DMS 273 (cell line): ENCODE data around the gene DDX11.
"Not testable (repeated sequence)": the region's sequence is repeated elsewhere in the genome, so short reads cannot be mapped to it uniquely, and the experiment has no call there.

Experiments
- DNase-seq: peaks from one replicate; lab custom pipeline; 2025; ENCODE audit not compliant: unreplicated experiment; lab: John Stamatoyannopoulos, UW

Gene DDX11

GRCh38 chr12:31073527-31074332 lies at the start of gene DDX11:
Gene DDX11, plus strand, starts transcription at chr12:31073860. Its CDS starts 4,534 bp downstream, at chr12:31078394.
- peak; percentile 95 for DNase-seq

- no peak for DNase-seq
Measured at GRCh38 chr12:31026202-31026601, 47.5 kb upstream of the DDX11 start.

GRCh38 chr12:31027006-31027405 lies 46.7 kb upstream of the DDX11 start:
- DNase-seq, result not testable (repeated sequence)

- no peak for DNase-seq
Measured at GRCh38 chr12:31029468-31029867, 44.2 kb upstream of the DDX11 start.

- DNase-seq, result no peak
Measured at GRCh38 chr12:31029916-31030562, 43.6 kb upstream of the DDX11 start.

GRCh38 chr12:31031951-31032335 lies 41.7 kb upstream of the DDX11 start:
- no peak for DNase-seq

GRCh38 chr12:31033146-31033545 lies 40.5 kb upstream of the DDX11 start:
- no peak for DNase-seq

- no peak for DNase-seq
Measured at GRCh38 chr12:31033681-31034080, 40.0 kb upstream of the DDX11 start.

- no peak for DNase-seq
Measured at GRCh38 chr12:31034372-31034771, 39.3 kb upstream of the DDX11 start.

- no peak for DNase-seq
Measured at GRCh38 chr12:31035226-31035625, 38.4 kb upstream of the DDX11 start.

GRCh38 chr12:31035967-31036665 lies 37.5 kb upstream of the DDX11 start:
- DNase-seq, result no peak

- no peak for DNase-seq
Measured at GRCh38 chr12:31037028-31037427, 36.6 kb upstream of the DDX11 start.

GRCh38 chr12:31037931-31038330 lies 35.7 kb upstream of the DDX11 start:
- DNase-seq, result no peak

- no peak for DNase-seq
Measured at GRCh38 chr12:31041033-31041564, 32.6 kb upstream of the DDX11 start.

GRCh38 chr12:31050143-31050542 lies 23.5 kb upstream of the DDX11 start:
- DNase-seq, result not testable (repeated sequence)

- not testable (repeated sequence) for DNase-seq
Measured at GRCh38 chr12:31050548-31050947, 23.1 kb upstream of the DDX11 start.

- DNase-seq, result not testable (repeated sequence)
Measured at GRCh38 chr12:31051692-31052091, 22.0 kb upstream of the DDX11 start.

- DNase-seq, result not testable (repeated sequence)
Measured at GRCh38 chr12:31052121-31052520, 21.5 kb upstream of the DDX11 start.

- not testable (repeated sequence) for DNase-seq
Measured at GRCh38 chr12:31052666-31053439, 20.8 kb upstream of the DDX11 start.

GRCh38 chr12:31053944-31054343 lies 19.7 kb upstream of the DDX11 start:
- DNase-seq, result peak; percentile 22

GRCh38 chr12:31057671-31058070 lies 16.0 kb upstream of the DDX11 start:
- DNase-seq, result no peak
